NCI-H2227 treated with DMSO at 0.1 percent for 48 hours (cell line): ENCODE data around the gene SMYD2.

Experiments
- DNase-seq: peaks from one replicate; lab custom pipeline; 2025; lab: John Stamatoyannopoulos, UW

The SMYD2 gene

GRCh38 chr1:214329470-214330220, 48.7 kb downstream of the SMYD2 start:
- no peak for DNase-seq

- no peak for DNase-seq
These were observed 49.3 kb downstream of the SMYD2 start for GRCh38 chr1:214330222-214330621.

GRCh38 chr1:214330715-214331114, 49.8 kb downstream of the SMYD2 start:
- DNase-seq = no peak

GRCh38 chr1:214331180-214331579, 50.2 kb downstream of the SMYD2 start:
- no peak for DNase-seq

GRCh38 chr1:214331827-214332423, 51.0 kb downstream of the SMYD2 start:
- DNase-seq = no peak

- peak; percentile 27 for DNase-seq
These were observed 52.2 kb downstream of the SMYD2 start for GRCh38 chr1:214332946-214333798.

- DNase-seq = no peak
These were observed 54.6 kb downstream of the SMYD2 start for GRCh38 chr1:214335567-214335966.

GRCh38 chr1:214337015-214337414, 56.1 kb downstream of the SMYD2 start:
- DNase-seq = no peak

GRCh38 chr1:214337511-214337910, 56.6 kb downstream of the SMYD2 start:
- DNase-seq = no peak

- no peak for DNase-seq
These were observed 57.3 kb downstream of the SMYD2 start for GRCh38 chr1:214338212-214338611.

GRCh38 chr1:214341459-214341858, 60.5 kb downstream of the SMYD2 start:
- no peak for DNase-seq

- DNase-seq = no peak
These were observed 61.0 kb downstream of the SMYD2 start for GRCh38 chr1:214341932-214342331.

GRCh38 chr1:214342525-214342924, 61.6 kb downstream of the SMYD2 start:
- DNase-seq = no peak

GRCh38 chr1:214344897-214345296, 63.9 kb downstream of the SMYD2 start:
- no peak for DNase-seq

GRCh38 chr1:214349008-214349407, 68.0 kb downstream of the SMYD2 start:
- no peak for DNase-seq

- DNase-seq = no peak
These were observed 68.8 kb downstream of the SMYD2 start for GRCh38 chr1:214349781-214350180.

- DNase-seq = no peak
These were observed 70.8 kb downstream of the SMYD2 start for GRCh38 chr1:214351551-214352277.

- no peak for DNase-seq
These were observed 71.9 kb downstream of the SMYD2 start for GRCh38 chr1:214352838-214353237.

- no peak for DNase-seq
These were observed 73.6 kb downstream of the SMYD2 start for GRCh38 chr1:214354440-214355148.

- DNase-seq = no peak
These were observed 79.2 kb downstream of the SMYD2 start for GRCh38 chr1:214360116-214360515.

- DNase-seq = no peak
These were observed 79.7 kb downstream of the SMYD2 start for GRCh38 chr1:214360525-214361164.
